Measurements from ENCODE around the gene C1QL4. TPM values are rescaled to one million over a fixed set of nuclear protein-coding genes. Genes with fewer than 3 reads are reported as not detected.

The C1QL4 gene
- total RNA-seq, 1 donor from 2014 or later, result 0.16 TPM

- peak; percentile 77 for DNase-seq
Observed at GRCh38 chr12:49347311-49348193, 10.6 kb upstream of the C1QL4 start.

- no peak for DNase-seq
Observed at GRCh38 chr12:49346659-49347310, 9.8 kb upstream of the C1QL4 start, which contains the start of gene DNAJC22. TSS of gene DNAJC22 (plus strand) at chr12:49346888. CDS start at chr12:49348873, 1,985 bp downstream.

- no peak for DNase-seq
Observed at GRCh38 chr12:49345825-49346658, 9.1 kb upstream of the C1QL4 start.

- DNase-seq, result no peak
Observed at GRCh38 chr12:49345051-49345824, 8.2 kb upstream of the C1QL4 start.

GRCh38 chr12:49344486-49345050 lies 7.6 kb upstream of the C1QL4 start:
- DNase-seq, result no peak

- DNase-seq, result no peak
Observed at GRCh38 chr12:49342914-49343731, 6.1 kb upstream of the C1QL4 start.

- peak; percentile 39 for DNase-seq
Observed at GRCh38 chr12:49342066-49342913, 5.3 kb upstream of the C1QL4 start.

- no peak for DNase-seq
Observed at GRCh38 chr12:49341777-49342065, 4.7 kb upstream of the C1QL4 start.

GRCh38 chr12:49340971-49341776 lies 4.2 kb upstream of the C1QL4 start:
- no peak for DNase-seq

- no peak for DNase-seq
Observed at GRCh38 chr12:49340095-49340870, 3.3 kb upstream of the C1QL4 start.

- DNase-seq, result no peak
Observed at GRCh38 chr12:49339464-49339861, 2.5 kb upstream of the C1QL4 start.

- DNase-seq, result no peak
Observed at GRCh38 chr12:49338830-49339463, 2.0 kb upstream of the C1QL4 start.

GRCh38 chr12:49335955-49336644 lies 888 bp downstream of the C1QL4 start:
- DNase-seq, result no peak

- DNase-seq, result no peak
Observed at GRCh38 chr12:49335118-49335954, 1.7 kb downstream of the C1QL4 start.

- DNase-seq, result no peak
Observed at GRCh38 chr12:49334681-49335080, 2.3 kb downstream of the C1QL4 start.

GRCh38 chr12:49334226-49334625 lies 2.8 kb downstream of the C1QL4 start:
- DNase-seq, result no peak
